Neural cell (in vitro differentiated cells): ENCODE data around the gene FOXP4. TPM values are rescaled to one million over a fixed set of nuclear protein-coding genes. Genes with fewer than 3 reads are reported as not detected.

Experiments used
- H2AFZ ChIP-seq: fragments of 200-600, 300-800 bp; sonication (generic), shearing (Covaris generic); 2 replicates; pipeline ENCODE4 v1.6.0; 2014; ENCODE audit warnings: low read depth, mild to moderate bottlenecking, antibody characterized with exemption, low read length, moderate library complexity
- H3F3A ChIP-seq: fragments of 200-600 bp; shearing (Covaris generic); 2 replicates; pipeline ENCODE4 v1.6.1; 2016; ENCODE audit warnings: mild to moderate bottlenecking, moderate library complexity, mixed read lengths, antibody characterized with exemption, low read length; ENCODE audit not compliant: insufficient read depth, poor library complexity, severe bottlenecking
- H3K27ac ChIP-seq: fragments of 200-600, 300-800 bp; sonication (generic), shearing (Covaris generic); 2 replicates; pipeline ENCODE4 v1.5.1; 2014; ENCODE audit warnings: mild to moderate bottlenecking, low read length, moderate library complexity
- H3K27me3 ChIP-seq: fragments of 300-800, 200-600 bp; sonication (generic), shearing (Covaris generic); 2 replicates; pipeline ENCODE4 v1.6.0; 2014; ENCODE audit warnings: mild to moderate bottlenecking, low read depth, low read length, moderate library complexity; ENCODE audit not compliant: insufficient read depth
- H3K36me3 ChIP-seq: fragments of 300-800, 200-600 bp; sonication (generic), shearing (Covaris generic); 2 replicates; pipeline ENCODE4 v1.5.1; 2014; ENCODE audit warnings: mild to moderate bottlenecking, antibody characterized with exemption, low read length, moderate library complexity; ENCODE audit not compliant: insufficient read depth
- H3K4me2 ChIP-seq: fragments of 300-800, 200-600 bp; sonication (generic), shearing (Covaris generic); 2 replicates; pipeline ENCODE4 v1.6.0; 2014; ENCODE audit warnings: mild to moderate bottlenecking, low read length
- H3K4me3 ChIP-seq: fragments of 300-800, 200-600 bp; sonication (generic), shearing (Covaris generic); 2 replicates; pipeline ENCODE4 v1.5.1; 2014; ENCODE audit warnings: mild to moderate bottlenecking, low read length, moderate library complexity
- H3K79me2 ChIP-seq: fragments of 200-600 bp; shearing (Covaris generic); replicated peaks from 2 replicates; pipeline ENCODE4 v1.6.0; 2014; ENCODE audit warnings: mild to moderate bottlenecking, low read length, moderate library complexity; ENCODE audit not compliant: insufficient read depth
- H3K9ac ChIP-seq: fragments of 300-800, 200-600 bp; sonication (generic), shearing (Covaris generic); 2 replicates; pipeline ENCODE4 v1.6.1; 2016; ENCODE audit warnings: mild to moderate bottlenecking, low read length, mixed read lengths
- H3K9me2 ChIP-seq: fragments of 200-600 bp; shearing (Covaris generic); 2 replicates; pipeline ENCODE4 v1.6.1; 2016; ENCODE audit warnings: mild to moderate bottlenecking, low read length, mixed read lengths; ENCODE audit not compliant: insufficient read depth
- H3K9me3 ChIP-seq: fragments of 200-600, 300-800 bp; sonication (generic), shearing (Covaris generic); 2 replicates; pipeline ENCODE4 v1.6.1; 2016; ENCODE audit warnings: mild to moderate bottlenecking, mixed run types, low read length, moderate library complexity, mixed read lengths
- H4K20me1 ChIP-seq: fragments of 200-600 bp; shearing (Covaris generic); 2 replicates; pipeline ENCODE4 v1.6.1; 2016; ENCODE audit warnings: mild to moderate bottlenecking, mixed run types; ENCODE audit not compliant: insufficient read depth
- CTCF ChIP-seq: fragments of 450-650 bp; IDR thresholded peaks from 2 replicates; pipeline ENCODE4 v1.5.1; 2014; ENCODE audit warnings: antibody characterized with exemption, mild to moderate bottlenecking, moderate library complexity; ENCODE audit not compliant: poor library complexity, severe bottlenecking
- EP300 ChIP-seq: fragments of 450-650 bp; conservative IDR thresholded peaks from 2 replicates; pipeline ENCODE4 v1.6.1; 2014; ENCODE audit warnings: antibody characterized with exemption, mild to moderate bottlenecking, moderate library complexity; ENCODE audit not compliant: poor library complexity, severe bottlenecking
- EZH2 ChIP-seq: fragments of 200-600, 300-800 bp; shearing (Covaris generic), sonication (generic); IDR thresholded peaks from 2 replicates; pipeline ENCODE4 v1.6.1; 2014; ENCODE audit warnings: antibody characterized with exemption, low read length, borderline replicate concordance, mild to moderate bottlenecking; ENCODE audit not compliant: insufficient read depth, poor library complexity, severe bottlenecking
- MXI1 ChIP-seq: fragments of 450-650 bp; conservative IDR thresholded peaks from 2 replicates; pipeline ENCODE4 v1.6.1; 2014; ENCODE audit warnings: antibody characterized with exemption, mild to moderate bottlenecking; ENCODE audit not compliant: poor library complexity, severe bottlenecking
- POLR2AphosphoS5 ChIP-seq: IDR thresholded peaks from 2 replicates; pipeline ENCODE4 v1.6.1; 2012
- RAD21 ChIP-seq: fragments of 450-650 bp; conservative IDR thresholded peaks from 2 replicates; pipeline ENCODE4 v1.6.1; 2014; ENCODE audit warnings: antibody characterized with exemption, mild to moderate bottlenecking, moderate library complexity
- REST ChIP-seq: IDR thresholded peaks from 2 replicates; pipeline ENCODE4 v1.6.1; 2012; ENCODE audit warnings: borderline replicate concordance
- SMC3 ChIP-seq: fragments of 450-650 bp; conservative IDR thresholded peaks from 2 replicates; pipeline ENCODE4 v1.6.1; 2014; ENCODE audit warnings: antibody characterized with exemption, mild to moderate bottlenecking, moderate library complexity; ENCODE audit not compliant: poor library complexity
- TAF1 ChIP-seq: IDR thresholded peaks from 2 replicates; pipeline ENCODE4 v1.6.1; 2012; ENCODE audit warnings: low read depth
- polyA plus RNA-seq: library from polyadenylated mRNA; depleted of rRNA; stranded (reverse); fragments of >200 nt; gene quantifications from 2 replicates; pipeline ENCODE4 v1.2.3, GENCODE V29; 2014

FOXP4 gene
- polyA plus RNA-seq, 1 donor from 2014 or later = 7.1 TPM

- H3K9ac ChIP-seq = no peak overlapping the region
- no peak for TF ChIP-seq MXI1
- no peak for TF ChIP-seq EZH2
- TF ChIP-seq SMC3 = no peak
- TF ChIP-seq POLR2AphosphoS5 = no peak
- no peak for TF ChIP-seq REST
- no peak for TF ChIP-seq RAD21
- no peak for TF ChIP-seq TAF1
- TF ChIP-seq EP300 = no peak
- TF ChIP-seq CTCF = no peak
- no peaks in the 10 kb centered on the region for H4K20me1 ChIP-seq
- H3K27me3 ChIP-seq = no peaks in the 10 kb centered on the region
- H3F3A ChIP-seq = no peaks in the 10 kb centered on the region
- no peak overlapping the region for H2AFZ ChIP-seq
- H3K9me2 ChIP-seq = no peaks in the 10 kb centered on the region
- H3K79me2 ChIP-seq = no peaks in the 10 kb centered on the region
- H3K4me3 ChIP-seq = no peak overlapping the region
- H3K9me3 ChIP-seq = no peaks in the 10 kb centered on the region
- no peaks in the 10 kb centered on the region for H3K36me3 ChIP-seq
- no peak overlapping the region for H3K27ac ChIP-seq
- no peak overlapping the region for H3K4me2 ChIP-seq
These were observed 14.3 kb upstream of the FOXP4 start for GRCh38 chr6:41531591-41532582.

- TF ChIP-seq SMC3 = no peak
- H3K4me2 ChIP-seq = no peak overlapping the region
- no peaks in the 10 kb centered on the region for H3F3A ChIP-seq
- no peak overlapping the region for H3K4me3 ChIP-seq
- H2AFZ ChIP-seq = no peak overlapping the region
- H3K36me3 ChIP-seq = no peaks in the 10 kb centered on the region
- H4K20me1 ChIP-seq = no peaks in the 10 kb centered on the region
- no peaks in the 10 kb centered on the region for H3K9me2 ChIP-seq
- H3K27ac ChIP-seq = no peak overlapping the region
- no peaks in the 10 kb centered on the region for H3K27me3 ChIP-seq
- H3K79me2 ChIP-seq = no peaks in the 10 kb centered on the region
- H3K9ac ChIP-seq = no peak overlapping the region
- H3K9me3 ChIP-seq = no peaks in the 10 kb centered on the region
These were observed 10.4 kb upstream of the FOXP4 start for GRCh38 chr6:41535766-41536165.
